Measurements from ENCODE around the gene P2RY2.

GRCh38 chr11:73242251-73243092 lies 24.4 kb downstream of the P2RY2 start:
- TF ChIP-seq CTCF (IDR thresholded peaks at IDR 0.05; ENCODE audit: low read depth, low read length, missing input control) (peak; percentile 89), RXRA (IDR thresholded peaks at IDR 0.05) (no peak), EGR1 (IDR thresholded peaks at IDR 0.05; ENCODE audit: low read depth in 2 of 2) (no peak), REST (IDR thresholded peaks at IDR 0.05) (no peak), JUND (IDR thresholded peaks at IDR 0.05) (no peak), SP1 (IDR thresholded peaks at IDR 0.05) (no peak), GABPA (IDR thresholded peaks at IDR 0.05 in 1 of 2, conservative IDR thresholded peaks at IDR 0.05 in 1 of 2) (no peak), TAF1 (conservative IDR thresholded peaks at IDR 0.05) (no peak), HNF4A (conservative IDR thresholded peaks at IDR 0.05) (no peak), FOXA2 (IDR thresholded peaks at IDR 0.05) (no peak), RAD21 (IDR thresholded peaks at IDR 0.05) (peak; percentile 95 to 98), ZBTB33 (IDR thresholded peaks at IDR 0.05) (no peak), MAX (IDR thresholded peaks at IDR 0.05) (no peak), ATF3 (IDR thresholded peaks at IDR 0.05) (no peak)

Measured in liver (tissue), 3 donors.